HG03060 (cell line): ENCODE data around the gene SIX2.

Experiments used
- ATAC-seq: cut with Tn5 transposase; IDR thresholded peaks from one replicate; pipeline ENCODE4 v1.9.1; 2021; ENCODE audit warnings: low read depth, moderate number of reproducible peaks; ENCODE audit not compliant: unreplicated experiment

SIX2 gene

DNA sequence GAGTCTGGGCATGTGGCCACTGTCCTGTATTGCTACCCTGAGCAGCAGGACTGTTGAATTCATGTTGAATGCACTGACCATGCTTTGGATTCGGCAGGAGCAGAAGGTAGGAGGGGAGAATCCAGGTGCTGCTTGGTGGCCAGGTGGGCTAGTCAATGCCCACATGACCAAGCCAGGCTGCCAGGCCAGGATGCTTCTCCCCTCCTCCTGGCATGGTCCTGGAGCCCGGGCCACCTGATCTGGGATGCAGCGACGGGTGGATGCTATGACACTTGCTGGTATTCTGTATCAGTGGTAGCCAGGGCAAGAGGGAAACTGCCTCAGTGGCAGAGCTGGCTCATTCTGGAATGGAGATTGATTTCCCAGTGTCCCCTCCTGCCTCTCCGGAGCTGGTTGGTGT lies 14.8 kb upstream of the SIX2 start:
- no peak for ATAC-seq

DNA sequence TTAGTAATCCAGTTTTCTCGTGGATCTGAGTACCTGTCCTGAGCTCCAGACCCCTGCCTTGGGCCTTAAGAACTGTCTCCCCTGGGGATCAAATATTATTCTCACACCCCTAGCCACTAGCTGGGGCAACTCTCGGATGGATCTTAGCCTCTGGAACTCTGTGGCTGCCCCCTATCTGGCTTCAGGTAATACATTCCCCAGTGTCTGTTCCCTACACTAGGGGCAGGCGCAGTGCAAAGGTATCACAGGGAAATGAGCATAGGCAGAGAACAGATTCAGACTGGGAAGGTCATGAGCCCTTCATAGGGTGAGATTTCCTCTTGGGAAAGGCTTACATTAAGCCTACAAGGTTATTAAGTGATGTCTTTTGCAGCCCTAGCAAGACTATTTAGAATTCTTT lies 11.2 kb upstream of the SIX2 start:
- no peak for ATAC-seq

DNA sequence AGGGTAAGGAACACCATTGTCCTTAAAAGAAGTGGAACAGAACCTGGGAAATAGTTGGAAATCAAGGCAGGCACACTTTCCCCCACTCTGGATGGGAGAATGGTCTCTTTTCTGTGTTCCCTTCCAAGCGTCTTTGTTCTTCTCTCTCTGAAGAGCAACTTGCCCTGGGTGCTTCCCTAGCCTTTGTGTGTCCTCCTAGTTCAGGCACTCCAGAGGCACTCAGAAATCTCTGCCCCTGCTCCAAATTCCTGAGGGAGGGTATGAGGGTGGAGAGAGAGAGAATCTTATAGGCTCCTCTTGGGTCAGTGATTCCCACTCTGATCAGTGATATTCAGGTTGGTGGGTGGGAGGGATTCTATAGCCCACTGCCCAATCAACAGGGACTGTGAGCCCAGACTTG lies 8.8 kb upstream of the SIX2 start:
- no peak for ATAC-seq

DNA sequence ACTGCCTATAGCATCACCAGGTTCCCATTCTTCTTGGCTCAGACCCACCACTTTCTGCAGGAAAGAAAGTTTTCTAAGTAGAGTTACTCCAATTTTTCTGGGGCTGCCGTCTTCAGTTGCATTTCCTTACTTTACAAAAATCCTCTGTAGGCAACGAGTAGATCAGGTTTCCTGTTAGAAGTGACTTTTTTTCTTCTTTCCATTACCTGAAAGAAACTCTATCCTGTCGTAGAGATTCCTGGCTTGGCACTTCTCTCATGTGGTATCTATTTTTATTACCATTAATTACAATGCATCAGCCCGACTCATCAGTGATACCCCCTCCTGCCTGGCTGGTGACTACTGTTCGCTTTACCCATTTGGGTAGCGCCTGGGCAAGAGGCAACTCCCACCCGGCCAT lies 5.6 kb upstream of the SIX2 start:
- no peak for ATAC-seq

DNA sequence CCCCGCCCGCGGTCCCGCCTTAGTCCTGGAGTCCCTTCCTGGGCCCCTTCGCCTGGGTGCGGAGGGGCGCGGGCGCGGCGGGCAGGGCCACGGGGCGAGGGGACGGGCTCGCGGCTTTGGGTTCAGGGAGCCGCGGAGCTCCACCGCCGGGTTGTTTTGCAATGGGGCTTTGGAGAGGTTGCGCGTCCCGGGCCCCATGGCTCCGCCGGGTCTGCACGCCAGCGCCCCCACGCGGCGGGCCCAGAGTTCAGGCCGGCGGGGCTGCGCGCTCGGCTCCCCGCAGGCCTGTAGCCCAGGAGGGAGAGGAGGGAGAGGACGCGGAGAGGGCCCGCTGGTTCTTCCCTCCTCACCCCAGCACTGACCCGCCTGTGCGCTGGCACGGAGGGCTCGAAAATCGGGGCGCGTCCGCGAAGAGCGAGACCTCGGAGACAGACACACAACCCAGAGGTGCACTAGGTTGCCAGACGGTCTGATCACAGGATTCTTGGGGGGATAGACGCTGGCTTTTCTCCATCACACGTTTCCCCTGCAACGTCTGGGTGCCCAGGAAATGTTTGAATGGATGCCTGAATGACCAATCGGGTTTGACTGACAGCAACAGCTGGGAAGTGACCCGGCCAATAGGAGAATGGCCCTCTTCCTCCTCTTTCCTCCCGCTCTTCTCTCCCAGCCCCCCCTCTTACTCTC lies 4.9 kb upstream of the SIX2 start:
- ATAC-seq: no peak

DNA sequence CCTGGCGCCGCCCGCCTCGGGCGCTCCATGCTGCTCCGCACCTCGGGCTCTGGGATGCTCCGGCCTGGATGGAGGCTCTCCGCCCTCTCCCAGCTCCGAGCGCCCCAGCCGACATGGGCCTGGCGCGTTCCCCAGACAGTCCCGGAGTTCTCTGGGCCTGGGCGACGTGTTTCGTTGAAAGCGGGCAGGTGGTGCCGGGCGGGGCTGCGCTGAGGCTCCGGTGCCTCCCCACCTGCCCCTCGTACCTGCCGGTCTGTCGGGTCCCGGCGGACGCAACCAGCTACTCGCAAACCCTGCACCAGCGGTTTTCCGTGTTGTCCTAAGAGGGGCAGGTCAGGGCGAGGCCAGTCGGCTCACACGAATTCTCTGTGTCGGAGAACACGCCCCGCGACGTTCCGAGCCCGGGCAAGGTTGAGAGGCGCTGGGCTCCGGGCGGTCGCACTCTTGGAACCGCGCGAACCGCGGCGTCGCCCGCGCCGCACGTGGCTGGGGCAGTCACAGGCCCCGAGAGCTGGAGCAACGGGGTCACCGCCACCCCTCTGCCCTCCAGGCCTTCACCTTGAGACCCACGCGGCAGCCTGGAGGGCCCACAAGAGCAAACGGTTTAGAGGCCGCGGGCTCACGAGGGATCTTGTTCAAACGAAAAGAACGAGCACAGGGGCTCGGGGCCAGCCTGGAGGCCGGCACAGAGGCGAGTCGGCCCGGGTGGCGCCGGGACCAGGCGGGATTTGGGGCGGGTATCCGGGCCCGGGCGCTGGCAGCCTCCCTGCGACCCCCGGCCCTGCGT lies 4.2 kb upstream of the SIX2 start:
- no peak for ATAC-seq

DNA sequence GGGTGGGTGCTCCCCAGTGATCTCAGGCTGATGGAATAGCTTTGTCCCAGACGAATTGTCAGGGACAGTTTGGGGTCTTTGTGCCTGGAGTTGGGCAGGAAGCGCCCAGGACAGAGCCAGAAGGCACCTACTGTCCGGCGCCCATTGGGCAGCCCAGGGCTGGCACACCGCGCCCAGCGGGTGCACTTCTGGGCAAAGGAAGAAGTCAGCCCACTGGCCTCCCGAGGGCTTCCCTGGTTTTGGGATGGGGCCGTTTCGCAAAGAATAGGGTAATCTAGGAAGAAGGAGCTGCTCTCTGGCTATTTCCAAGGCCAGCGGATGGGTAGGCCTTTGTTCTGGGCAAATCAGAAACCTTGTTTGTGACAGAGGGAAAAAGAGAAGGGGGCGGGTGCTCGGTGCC lies 3.5 kb upstream of the SIX2 start:
- no peak for ATAC-seq

DNA sequence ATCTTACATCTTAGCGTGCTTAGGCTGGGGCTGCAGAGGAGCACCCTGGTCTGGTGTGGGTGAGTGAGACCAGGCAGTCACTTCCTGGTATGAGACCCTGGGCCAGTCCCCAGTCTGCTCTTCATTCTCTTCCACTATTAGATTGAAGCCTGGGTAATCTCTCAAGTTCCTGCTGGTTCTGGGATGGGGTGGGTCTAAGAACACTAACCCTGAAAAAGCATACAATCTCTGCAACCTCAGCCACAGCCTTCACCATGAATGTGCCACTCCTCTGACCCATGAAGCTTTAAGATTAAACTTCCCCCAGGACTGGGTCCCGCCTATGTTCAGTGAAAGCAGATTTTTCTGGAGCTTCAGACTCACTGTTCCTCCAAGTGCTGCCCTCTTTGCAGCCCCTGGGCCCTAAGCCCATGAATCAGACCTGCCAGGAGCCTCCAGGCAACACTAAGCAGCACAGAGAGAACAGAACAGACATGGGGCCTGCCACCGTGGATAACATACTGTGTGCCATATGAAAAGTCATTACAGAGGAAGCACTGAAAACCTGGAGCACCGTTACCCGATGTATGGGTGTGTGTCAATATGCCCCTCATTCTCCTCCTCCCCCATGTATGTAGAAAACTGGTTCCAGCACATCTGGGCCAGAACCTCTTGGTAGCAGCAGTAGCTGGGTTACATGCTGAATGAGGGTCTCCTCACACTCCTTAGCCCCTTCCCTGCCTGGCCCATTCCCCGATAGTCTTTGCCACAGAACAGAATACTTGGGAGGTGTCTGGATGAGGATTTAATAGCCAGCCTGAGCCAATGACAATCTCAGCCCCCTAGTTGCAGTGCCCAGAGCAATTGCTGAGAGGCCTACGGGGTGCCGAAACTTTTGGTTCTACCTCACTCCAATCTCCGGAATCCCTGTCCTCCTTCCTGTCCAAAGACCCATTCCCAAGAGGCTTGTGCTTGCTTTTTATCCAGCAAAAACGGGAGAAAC lies 2.7 kb upstream of the SIX2 start:
- no peak for ATAC-seq

DNA sequence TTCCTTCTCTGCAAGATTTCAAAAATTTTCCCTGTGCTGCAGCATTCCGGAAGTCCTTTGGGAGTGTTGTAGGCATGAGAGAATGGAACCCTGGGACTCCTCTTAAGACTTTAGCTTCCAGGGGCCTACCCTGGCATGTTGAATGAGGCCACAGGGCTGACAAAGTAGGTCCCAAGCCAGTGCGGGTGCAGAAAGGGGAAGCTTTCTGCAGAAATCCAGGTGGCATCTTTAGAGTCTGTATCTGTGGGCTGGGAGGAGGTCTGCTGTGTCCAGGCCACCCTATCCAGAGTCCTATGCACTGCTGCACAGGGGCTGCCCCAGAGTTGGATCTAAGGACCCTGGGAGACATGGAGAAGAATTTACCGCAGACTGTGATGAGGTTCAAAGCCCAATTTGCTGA lies 1.9 kb upstream of the SIX2 start:
- no peak for ATAC-seq

DNA sequence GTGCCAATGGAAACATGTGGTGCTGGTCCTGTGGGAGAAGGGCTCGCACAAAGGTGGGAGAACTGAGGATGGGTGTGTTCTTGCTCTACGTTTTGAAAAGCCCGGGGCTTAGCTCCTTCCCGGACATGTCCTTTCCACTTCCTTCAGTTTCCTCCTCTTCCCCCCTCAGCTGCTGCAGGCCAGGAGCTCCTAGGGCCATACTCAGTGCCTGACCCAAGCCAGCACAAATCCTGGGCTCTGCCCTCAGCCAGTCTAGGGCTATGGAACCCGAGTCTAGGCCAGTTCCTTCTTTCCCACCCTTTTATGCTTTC lies 1.4 kb upstream of the SIX2 start:
- no peak for ATAC-seq

DNA sequence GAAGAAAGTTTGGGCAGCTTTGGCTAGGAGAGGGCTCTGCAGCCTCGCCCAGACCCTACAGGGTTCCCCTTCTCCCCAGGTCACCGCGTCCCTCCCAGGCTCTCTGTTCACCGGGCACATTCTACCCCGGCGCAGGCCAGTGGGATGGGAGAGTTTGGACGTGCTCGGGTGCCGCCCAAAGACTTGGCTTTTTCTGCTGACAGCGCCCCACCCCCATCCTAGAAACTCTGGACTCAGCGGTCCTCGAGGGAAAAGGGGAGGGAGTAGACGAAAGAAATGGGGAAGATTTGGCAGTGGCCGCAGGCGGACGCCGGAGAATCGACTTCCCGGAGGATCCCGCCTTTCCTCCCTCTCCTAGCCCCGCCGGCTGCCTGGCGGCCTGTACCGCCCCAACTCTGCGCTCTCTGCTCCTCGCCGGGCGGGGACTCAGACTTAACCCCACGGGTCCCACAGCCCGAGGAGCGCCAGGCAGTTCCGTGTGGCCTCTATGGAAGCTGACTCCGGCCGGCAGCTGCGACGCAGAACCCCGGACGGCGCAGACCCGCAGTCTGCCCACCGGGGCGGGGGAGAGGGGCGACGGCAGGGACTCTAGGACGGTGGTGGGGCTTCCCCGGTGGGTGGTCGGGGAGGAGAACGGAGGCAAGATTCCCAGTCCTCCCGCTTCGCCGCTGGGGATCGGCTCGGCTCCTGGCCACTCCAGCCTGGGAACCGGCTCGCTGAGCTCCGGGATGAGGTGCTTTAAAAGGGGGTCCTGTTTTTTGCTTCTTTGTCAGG lies 863 bp upstream of the SIX2 start:
- no peak for ATAC-seq

DNA sequence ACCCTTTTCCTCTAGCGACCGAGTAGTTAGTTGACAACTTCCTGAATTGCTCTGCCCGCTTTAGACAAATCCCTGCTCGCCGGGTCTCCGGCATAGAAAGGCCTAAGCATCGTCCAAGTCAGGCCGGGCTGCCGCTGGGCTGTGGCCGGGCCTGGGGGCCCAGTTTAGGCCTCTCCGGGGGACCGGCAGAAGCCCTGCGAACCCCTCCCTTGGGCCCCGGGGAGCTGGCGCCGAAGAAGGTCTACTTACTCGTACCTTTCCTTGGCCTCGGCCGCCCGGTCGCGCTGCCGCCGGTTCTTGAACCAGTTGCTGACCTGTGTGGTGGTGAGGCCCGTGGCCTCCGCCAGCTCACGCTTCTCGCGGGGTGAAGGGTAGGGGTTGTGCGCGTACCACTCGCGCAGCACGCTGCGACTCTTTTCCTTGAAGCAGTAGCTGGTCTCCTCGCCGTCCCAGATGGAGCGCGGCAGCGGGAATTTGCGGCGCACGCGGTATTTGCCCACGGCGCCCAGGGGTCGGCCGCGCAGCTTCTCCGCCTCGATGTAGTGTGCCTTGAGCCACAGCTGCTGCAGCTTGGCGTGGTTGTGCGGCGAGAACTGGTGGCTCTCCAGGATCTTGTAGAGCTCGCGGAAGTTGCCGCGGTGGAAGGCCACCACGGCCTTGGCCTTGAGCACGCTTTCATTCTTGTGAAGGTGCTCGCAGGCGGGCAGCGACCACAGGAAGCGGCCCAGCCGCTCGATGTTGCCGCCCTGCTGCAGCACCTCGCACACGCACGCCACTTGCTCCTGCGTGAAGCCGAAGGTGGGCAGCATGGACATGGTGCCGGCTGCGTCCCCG lies 739 bp downstream of the SIX2 start:
- no peak for ATAC-seq

DNA sequence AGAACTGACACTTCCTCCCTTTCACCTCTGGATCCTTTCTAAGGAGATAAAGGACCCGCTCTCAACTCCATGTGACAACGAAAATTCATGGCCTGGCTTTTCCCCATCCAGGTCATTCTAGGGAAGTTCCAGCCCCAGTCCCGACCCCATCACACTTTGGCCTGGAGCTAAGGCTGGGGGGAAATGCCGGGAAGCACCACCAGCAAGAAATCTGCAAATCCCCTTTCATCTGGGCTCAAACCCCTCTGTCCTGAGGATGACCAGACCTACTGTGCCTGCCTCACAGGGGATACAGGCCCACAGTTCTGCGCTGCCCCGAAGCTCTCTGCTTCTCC lies 1.3 kb downstream of the SIX2 start:
- no peak for ATAC-seq

DNA sequence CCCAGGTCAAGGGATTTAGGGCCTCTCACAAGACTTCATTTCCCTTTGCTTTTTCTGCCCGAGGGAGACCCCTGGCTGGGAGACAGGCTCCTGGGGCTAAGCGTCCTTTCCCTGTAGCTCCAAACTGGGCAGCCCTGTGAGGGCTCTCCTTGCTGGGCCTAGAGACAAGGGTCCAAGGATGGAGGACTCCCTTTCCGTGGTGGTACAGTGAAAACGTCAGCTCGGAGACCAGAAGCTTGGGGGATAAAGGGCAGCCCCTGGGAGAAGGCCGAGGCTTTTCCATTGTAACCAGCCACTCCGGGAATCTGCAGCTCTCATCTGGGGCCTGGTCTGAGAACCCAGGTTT lies 2.3 kb downstream of the SIX2 start:
- ATAC-seq: no peak

DNA sequence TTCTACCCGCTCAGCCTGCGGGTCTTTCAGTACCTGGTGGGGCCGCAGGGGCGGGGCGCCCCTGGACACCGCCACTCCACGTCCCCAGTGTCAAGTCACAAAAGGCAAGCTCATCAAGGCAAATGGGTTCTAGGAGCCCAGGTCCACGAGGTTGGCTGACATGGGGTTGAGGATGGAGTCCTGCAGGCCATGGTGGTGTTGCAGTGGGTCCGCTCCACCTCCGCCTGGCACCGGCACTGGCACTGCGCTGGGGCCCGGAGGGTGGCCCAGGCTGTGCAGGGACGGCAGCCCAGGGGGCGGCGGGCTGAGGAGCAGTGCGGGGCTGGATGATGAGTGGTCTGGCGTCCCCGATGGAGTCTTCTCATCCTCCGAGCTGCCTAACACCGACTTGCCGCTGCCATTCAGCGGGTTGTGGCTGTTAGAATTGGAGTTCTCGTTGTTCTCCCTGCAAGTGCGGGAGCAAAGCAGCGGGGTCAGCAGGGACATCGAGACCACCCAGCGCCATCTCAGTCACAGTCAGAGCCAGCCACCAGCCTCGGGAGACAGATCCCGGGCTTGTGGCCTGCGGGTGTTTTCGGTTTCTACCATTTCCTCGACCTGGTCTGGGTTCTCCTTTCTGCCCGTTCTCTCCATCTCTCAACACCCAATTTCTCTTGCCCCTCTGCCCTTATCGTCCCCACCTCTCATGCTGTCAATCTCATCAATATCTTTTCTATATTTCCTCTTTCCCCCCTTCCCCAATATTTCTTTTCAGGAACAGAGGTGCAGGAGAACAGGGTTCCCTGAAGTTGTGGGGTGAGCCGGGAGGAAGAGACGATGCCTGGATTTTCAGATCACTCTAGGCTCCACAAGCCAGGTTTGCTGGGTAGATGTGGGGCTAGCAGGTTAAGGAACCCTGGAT lies 3.0 kb downstream of the SIX2 start:
- ATAC-seq: no peak

DNA sequence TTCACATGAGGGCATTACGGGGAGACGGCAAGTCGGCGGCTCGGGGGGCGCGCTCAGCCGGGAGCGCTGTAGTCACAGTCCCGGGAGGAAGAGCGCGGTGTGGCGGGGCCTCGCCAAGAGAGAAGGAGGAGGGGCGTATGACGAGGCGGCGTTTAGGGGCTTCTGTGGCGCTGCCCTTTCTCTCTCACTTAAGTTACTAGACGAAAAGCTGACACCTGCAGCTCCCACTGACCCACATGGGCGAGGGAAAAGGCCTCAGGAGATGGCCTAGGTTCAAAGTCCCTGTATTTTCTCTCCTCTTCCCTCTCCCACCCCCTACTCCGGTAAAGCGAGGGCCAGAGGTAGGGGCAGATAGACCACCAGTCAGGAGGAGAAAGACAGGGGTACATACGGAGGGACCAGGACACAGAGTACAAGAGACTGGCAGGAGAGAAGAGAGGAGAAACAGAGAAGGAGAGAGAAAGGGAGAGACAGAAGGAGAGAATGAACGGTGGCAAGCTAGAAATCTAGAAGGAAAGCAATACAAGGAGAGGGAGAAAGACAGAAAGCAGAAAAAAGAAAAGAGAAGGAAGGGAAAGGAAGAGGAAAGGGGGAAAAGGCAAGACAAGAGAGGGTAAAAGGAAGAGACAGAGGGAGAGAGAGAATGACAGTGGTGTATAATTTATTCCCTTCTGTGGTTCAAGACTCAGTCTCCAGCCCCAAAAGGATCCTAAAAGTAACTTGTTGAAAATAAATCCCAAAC lies 3.8 kb downstream of the SIX2 start:
- ATAC-seq: no peak

DNA sequence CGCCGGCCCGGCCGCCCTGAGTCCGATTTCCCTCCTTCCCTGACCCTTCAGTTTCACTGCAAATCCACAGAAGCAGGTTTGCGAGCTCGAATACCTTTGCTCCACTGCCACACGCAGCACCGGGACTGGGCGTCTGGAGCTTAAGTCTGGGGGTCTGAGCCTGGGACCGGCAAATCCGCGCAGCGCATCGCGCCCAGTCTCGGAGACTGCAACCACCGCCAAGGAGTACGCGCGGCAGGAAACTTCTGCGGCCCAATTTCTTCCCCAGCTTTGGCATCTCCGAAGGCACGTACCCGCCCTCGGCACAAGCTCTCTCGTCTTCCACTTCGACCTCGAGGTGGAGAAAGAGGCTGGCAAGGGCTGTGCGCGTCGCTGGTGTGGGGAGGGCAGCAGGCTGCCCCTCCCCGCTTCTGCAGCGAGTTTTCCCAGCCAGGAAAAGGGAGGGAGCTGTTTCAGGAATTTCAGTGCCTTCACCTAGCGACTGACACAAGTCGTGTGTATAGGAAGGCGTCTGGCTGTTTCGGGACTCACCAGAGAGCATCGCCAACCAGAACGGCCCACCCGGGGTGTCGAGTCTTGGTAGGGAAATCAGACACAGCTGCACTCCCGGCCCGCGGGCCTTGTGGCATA lies 4.6 kb downstream of the SIX2 start:
- ATAC-seq: no peak
